Mucosa of descending colon (tissue), 3 donors: ENCODE data around the gene NPTXR. TPM values are rescaled to one million over a fixed set of nuclear protein-coding genes. Genes with fewer than 3 reads are reported as not detected.

Experiments
- ATAC-seq: fragments of 200-7000 bp; cut with Tn5 transposase; one replicate; pipeline ENCODE4 v1.9.1; 2020; ENCODE audit warnings: mild to moderate bottlenecking, moderate library complexity
- DNase-seq, 3 donors: peaks; one replicate each; pipeline ENCODE4 v3.0.0-alpha.2; 2020
- H3K36me3 ChIP-seq: fragments of 200-600 bp; one replicate; pipeline ENCODE4 v1.8.0; 2021; ENCODE audit warnings: low read depth, mild to moderate bottlenecking
- H3K4me1 ChIP-seq: fragments of 200-600 bp; one replicate; pipeline ENCODE4 v1.8.0; 2021; ENCODE audit warnings: low read depth, mild to moderate bottlenecking
- H3K4me3 ChIP-seq: fragments of 200-600 bp; one replicate; pipeline ENCODE4 v1.8.0; 2021; ENCODE audit warnings: mild to moderate bottlenecking
- H3K9me3 ChIP-seq: fragments of 200-600 bp; one replicate; pipeline ENCODE4 v1.8.0; 2021; ENCODE audit warnings: mild to moderate bottlenecking
- intact Hi-C, 2 donors: fragments of 100-400 bp; cut with DNase I in 1 of 2; cut with micrococcal nuclease in 1 of 2; formaldehyde crosslinking; loops; one replicate each; pipeline versions ENCODE4 v1.11.0 to v1.11.1; 2022; cut with DNase I, micrococcal nuclease
- total RNA-seq, 3 donors: library from RNA; stranded (reverse); fragmentation: NEBNext Ultra II Directional in 2 of 3; extraction: Animal tissue kit (Norgen Biotek cat#: 25700) in 2 of 3; gene quantifications; one replicate each; pipeline versions ENCODE4 v1.2.1 to v1.2.4, GENCODE V29; 2021 to 2023
- TF ChIP-seq, protein P1 (sequence below): fragments of 200-600 bp; IDR thresholded peaks from one replicate; pipeline ENCODE4 v1.8.0; 2022; ENCODE audit warnings: antibody characterized with exemption, mild to moderate bottlenecking
- donor health status: DM: no; HTN: no; CAD: no; lungs with moderate emphysema.
- donor health status: DM: no; HTN: no; CAD: no.
- donor health status: DM: no; HTN: yes; CAD: no.

Gene NPTXR
- total RNA-seq, 3 donors from 2014 or later = 0.84 to 15.5 (median 1.2) TPM

- peaks cover 14% of the 10 kb centered on the region for H3K4me1 ChIP-seq
- ATAC-seq = no peak
- TF ChIP-seq, protein P1, sequence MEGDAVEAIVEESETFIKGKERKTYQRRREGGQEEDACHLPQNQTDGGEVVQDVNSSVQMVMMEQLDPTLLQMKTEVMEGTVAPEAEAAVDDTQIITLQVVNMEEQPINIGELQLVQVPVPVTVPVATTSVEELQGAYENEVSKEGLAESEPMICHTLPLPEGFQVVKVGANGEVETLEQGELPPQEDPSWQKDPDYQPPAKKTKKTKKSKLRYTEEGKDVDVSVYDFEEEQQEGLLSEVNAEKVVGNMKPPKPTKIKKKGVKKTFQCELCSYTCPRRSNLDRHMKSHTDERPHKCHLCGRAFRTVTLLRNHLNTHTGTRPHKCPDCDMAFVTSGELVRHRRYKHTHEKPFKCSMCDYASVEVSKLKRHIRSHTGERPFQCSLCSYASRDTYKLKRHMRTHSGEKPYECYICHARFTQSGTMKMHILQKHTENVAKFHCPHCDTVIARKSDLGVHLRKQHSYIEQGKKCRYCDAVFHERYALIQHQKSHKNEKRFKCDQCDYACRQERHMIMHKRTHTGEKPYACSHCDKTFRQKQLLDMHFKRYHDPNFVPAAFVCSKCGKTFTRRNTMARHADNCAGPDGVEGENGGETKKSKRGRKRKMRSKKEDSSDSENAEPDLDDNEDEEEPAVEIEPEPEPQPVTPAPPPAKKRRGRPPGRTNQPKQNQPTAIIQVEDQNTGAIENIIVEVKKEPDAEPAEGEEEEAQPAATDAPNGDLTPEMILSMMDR = no peak
- intact Hi-C loops = loop anchor here in 1 of 2 donors (10.0 kb wide), 2 partner anchors 139 to 259 kb away; no protein-coding TSS in a partner anchor
- no peak overlapping the region for H3K4me3 ChIP-seq
- H3K9me3 ChIP-seq = no peaks in the 10 kb centered on the region
- H3K36me3 ChIP-seq = no peaks in the 10 kb centered on the region
- no peak for DNase-seq
Measured at GRCh38 chr22:38865201-38866023, 21.6 kb upstream of the NPTXR start.

GRCh38 chr22:38864361-38865191 lies 20.7 kb upstream of the NPTXR start:
- H3K9me3 ChIP-seq = no peaks in the 10 kb centered on the region
- TF ChIP-seq, protein P1 = no peak
- intact Hi-C loops = loop anchor here in 1 of 2 donors (10.0 kb wide), 2 partner anchors 140 to 260 kb away; no protein-coding TSS in a partner anchor
- DNase-seq = peak in 2 of 3 donors; percentile 39 to 54
- no peaks in the 10 kb centered on the region for H3K36me3 ChIP-seq
- peak; percentile 37 for ATAC-seq
- no peak overlapping the region for H3K4me3 ChIP-seq
- H3K4me1 ChIP-seq = peaks cover 6% of the 10 kb centered on the region

- Histone ChIP-seq H3K4me3 (no peak overlapping the region), H3K9me3 (no peaks in the 10 kb centered on the region), H3K36me3 (no peaks in the 10 kb centered on the region), H3K4me1 (peaks cover 6% of the 10 kb centered on the region)
- no peak for ATAC-seq
- intact Hi-C loops = loop anchor here in 1 of 2 donors (10.0 kb wide), 2 partner anchors 141 to 261 kb away; no protein-coding TSS in a partner anchor
- no peak for DNase-seq
- TF ChIP-seq, protein P1 = no peak
Measured at GRCh38 chr22:38863531-38864131, 19.8 kb upstream of the NPTXR start.

DNA sequence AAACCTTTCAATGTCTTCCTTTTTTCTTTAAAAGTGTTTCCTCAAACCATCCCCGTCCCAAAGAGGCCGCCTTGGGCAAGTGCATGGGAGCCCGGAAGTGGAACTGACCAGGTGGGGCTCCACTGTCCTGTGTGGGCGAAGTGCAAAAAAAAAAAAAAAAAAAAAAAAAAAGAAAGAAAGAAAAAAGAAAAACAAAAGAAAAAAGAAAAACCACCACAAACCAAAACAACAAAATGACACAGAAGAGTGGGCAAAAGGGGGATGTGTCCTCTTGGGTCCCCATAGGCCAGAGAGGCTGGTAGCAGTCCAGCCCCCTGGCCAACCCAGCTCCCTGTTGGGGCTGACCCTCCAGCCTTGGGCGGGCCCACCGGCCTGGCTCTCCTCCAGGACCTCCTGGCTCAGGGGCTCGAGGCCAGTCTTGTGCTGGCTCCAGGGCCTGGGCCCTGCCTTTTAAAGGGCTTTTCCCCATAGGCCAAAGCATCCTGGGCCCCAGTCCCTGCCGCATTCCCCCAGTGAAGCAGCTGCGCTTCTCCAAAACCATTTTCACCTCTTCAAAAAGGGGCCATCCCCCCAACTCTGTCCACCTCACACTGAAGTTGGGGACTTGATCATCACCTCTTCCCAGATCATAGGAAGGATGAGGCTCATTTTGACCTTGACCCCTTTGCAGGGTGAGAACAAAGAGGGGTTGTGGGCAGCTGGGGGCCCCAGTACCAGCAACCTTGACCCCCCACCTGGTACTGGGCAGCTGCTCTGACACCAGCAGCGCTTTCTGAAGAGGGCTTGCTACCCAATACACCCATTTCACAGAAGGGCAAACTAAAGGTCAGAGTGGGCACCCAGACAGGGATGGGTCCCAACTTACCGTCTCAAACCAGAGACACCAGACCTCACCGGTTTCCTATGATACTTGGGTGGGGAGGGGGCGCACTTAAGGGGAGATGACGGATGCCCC lies 18.8 kb upstream of the NPTXR start:
- Histone ChIP-seq H3K36me3 (no peaks in the 10 kb centered on the region), H3K4me1 (peaks cover 6% of the 10 kb centered on the region), H3K4me3 (no peak overlapping the region), H3K9me3 (no peaks in the 10 kb centered on the region)
- TF ChIP-seq, protein P1 = no peak
- DNase-seq (peak in 1 of 3 donors; percentile 40), ATAC-seq (no peak)
- intact Hi-C loops = loop anchor here in 1 of 2 donors (10.0 kb wide), 2 partner anchors 142 to 262 kb away; no protein-coding TSS in a partner anchor
